Natural killer cell (primary cell): ENCODE data around the gene CUL1. TPM values are rescaled to one million over a fixed set of nuclear protein-coding genes. Genes with fewer than 3 reads are reported as not detected.
A peak's percentile ranks its signal among the peaks of the same experiment; 100 is the strongest.

Experiments used
- ATAC-seq, 3 donors: fragments of 150-1000 bp in 2 of 3; fragments of 200-7000 bp in 1 of 3; cut with Tn5 transposase; 1 replicate in 1 of 3; 2 replicates in 2 of 3; pipeline ENCODE4 v1.10.0; 2021; ENCODE audit warnings: mild to moderate bottlenecking in 2 of 3, moderate library complexity in 2 of 3
- DNase-seq, 2 donors: peaks; one replicate each; pipeline versions ENCODE4 v3.0.0 to v3.0.0-alpha.2; 2013 to 2021; ENCODE audit warnings: mixed read lengths in 1 of 2
- H3K27ac ChIP-seq: one replicate; pipeline ENCODE4 v1.5.1; 2013; ENCODE audit warnings: mild to moderate bottlenecking, low read length
- H3K27me3 ChIP-seq: one replicate; pipeline ENCODE4 v1.6.1; 2013; ENCODE audit warnings: low read length; ENCODE audit not compliant: control insufficient read depth, insufficient read depth
- H3K36me3 ChIP-seq: one replicate; pipeline ENCODE4 v1.6.1; 2013; ENCODE audit warnings: low read length; ENCODE audit not compliant: control insufficient read depth, insufficient read depth
- H3K4me1 ChIP-seq: one replicate; pipeline ENCODE4 v1.6.1; 2013; ENCODE audit warnings: low read length; ENCODE audit not compliant: control insufficient read depth, insufficient read depth
- H3K4me3 ChIP-seq: one replicate; pipeline ENCODE4 v1.5.1; 2013; ENCODE audit warnings: low read length
- H3K9me3 ChIP-seq: one replicate; pipeline ENCODE4 v1.6.1; 2013; ENCODE audit warnings: low read length; ENCODE audit not compliant: control insufficient read depth, insufficient read depth
- H3K27ac Mint-ChIP-seq, 2 donors: one replicate each; pipeline ENCODE4 v1.8.0; 2022; ENCODE audit warnings: mild to moderate bottlenecking in 2 of 2, mixed read lengths in 2 of 2, moderate library complexity in 1 of 2
- H3K27me3 Mint-ChIP-seq, 2 donors: one replicate each; pipeline ENCODE4 v1.8.0; 2022; ENCODE audit warnings: low read depth in 2 of 2, mixed read lengths in 2 of 2
- H3K36me3 Mint-ChIP-seq: one replicate; pipeline ENCODE4 v1.8.0; 2022; ENCODE audit warnings: mixed read lengths
- H3K4me1 Mint-ChIP-seq, 2 donors: one replicate each; pipeline ENCODE4 v1.8.0; 2022; ENCODE audit warnings: mixed read lengths in 2 of 2
- H3K4me3 Mint-ChIP-seq: one replicate; pipeline ENCODE4 v1.8.0; 2022; ENCODE audit warnings: mild to moderate bottlenecking, moderate library complexity, mixed read lengths
- H3K9me3 Mint-ChIP-seq, 2 donors: one replicate each; pipeline ENCODE4 v1.8.0; 2022; ENCODE audit warnings: mixed read lengths in 2 of 2
- WGBS: methylation state at CpG from one replicate; pipeline ENCODE4 v1.1.7; 2013; ENCODE audit warnings: missing lambda C conversion rate; ENCODE audit not compliant: insufficient coverage; 5-methylcytosine and 5-hydroxymethylcytosine counted together
- intact Hi-C: fragments of 100-400 bp; cut with micrococcal nuclease; formaldehyde crosslinking; loops from one replicate; pipeline ENCODE4 v1.14.2; 2022
- total RNA-seq, 4 donors: library from RNA; stranded (reverse); fragments of 120-200 nt in 1 of 4; gene quantifications; one replicate each; pipeline versions ENCODE4 v1.2.3 to v1.2.4, GENCODE V29; 2013 to 2022
- TF ChIP-seq, protein P1 (sequence below): fragments of 200-600 bp; IDR thresholded peaks from one replicate; pipeline ENCODE4 v1.8.0; 2022; ENCODE audit warnings: antibody characterized with exemption

CUL1 gene
- total RNA-seq, 3 donors from 2014 or later (not counting 1 experiment from before 2014, with no cell fraction given) = 37.4 to 45.1 (median 43.2) TPM

DNA sequence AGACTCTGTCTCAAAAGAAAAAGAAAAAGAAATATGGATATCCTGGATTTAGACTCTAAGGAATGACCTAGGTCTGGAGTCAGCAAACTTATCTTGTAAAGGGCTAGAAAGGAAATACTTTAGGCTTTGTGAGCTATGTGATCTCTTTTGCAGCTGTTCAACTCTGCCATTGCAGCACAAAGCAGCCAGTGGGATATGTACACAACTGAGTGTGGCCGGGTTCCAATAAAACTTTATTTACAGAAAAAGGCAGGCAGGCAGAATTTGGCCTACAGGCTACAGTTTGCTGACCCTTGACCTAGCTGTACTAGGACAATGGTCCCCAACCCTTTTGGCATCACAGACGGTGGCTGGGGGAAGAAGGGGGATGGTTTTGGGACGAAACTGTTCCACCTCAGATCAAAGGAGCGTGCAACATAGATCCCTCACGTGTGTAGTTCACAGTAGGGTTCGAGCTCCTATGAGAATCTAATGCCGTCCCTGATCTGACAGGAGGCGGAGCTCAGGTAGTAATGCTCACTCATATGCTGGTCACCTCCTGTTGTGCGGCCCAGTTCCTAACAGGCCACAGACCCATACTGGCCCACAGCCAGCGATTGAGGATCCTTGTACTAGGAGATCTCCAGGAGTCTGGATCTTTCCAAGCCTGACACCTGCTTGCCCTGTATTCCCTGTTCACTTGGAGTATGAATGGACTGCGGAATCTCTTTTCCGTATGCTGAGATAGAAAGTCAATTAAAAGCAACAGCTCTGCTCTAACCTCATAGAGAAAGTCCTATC, 63.0 kb downstream of the CUL1 start:
- no peak for DNase-seq
- no peak overlapping the region for H3K4me3 ChIP-seq
- H3K4me1 ChIP-seq = no peaks in the 10 kb centered on the region
- Mint-ChIP-seq H3K4me1 (peaks cover 0 to 4% of the 10 kb centered on the region in 2 donors), H3K27me3 (no peaks in the 10 kb centered on the region), H3K27ac (no peak overlapping the region), H3K4me3 (no peak overlapping the region), H3K9me3 (no peaks in the 10 kb centered on the region), H3K36me3 (no peaks in the 10 kb centered on the region)
- no peaks in the 10 kb centered on the region for H3K9me3 ChIP-seq
- 98% methylated on average over 12 of the region's 12 CpGs for WGBS
- TF ChIP-seq, protein P1, sequence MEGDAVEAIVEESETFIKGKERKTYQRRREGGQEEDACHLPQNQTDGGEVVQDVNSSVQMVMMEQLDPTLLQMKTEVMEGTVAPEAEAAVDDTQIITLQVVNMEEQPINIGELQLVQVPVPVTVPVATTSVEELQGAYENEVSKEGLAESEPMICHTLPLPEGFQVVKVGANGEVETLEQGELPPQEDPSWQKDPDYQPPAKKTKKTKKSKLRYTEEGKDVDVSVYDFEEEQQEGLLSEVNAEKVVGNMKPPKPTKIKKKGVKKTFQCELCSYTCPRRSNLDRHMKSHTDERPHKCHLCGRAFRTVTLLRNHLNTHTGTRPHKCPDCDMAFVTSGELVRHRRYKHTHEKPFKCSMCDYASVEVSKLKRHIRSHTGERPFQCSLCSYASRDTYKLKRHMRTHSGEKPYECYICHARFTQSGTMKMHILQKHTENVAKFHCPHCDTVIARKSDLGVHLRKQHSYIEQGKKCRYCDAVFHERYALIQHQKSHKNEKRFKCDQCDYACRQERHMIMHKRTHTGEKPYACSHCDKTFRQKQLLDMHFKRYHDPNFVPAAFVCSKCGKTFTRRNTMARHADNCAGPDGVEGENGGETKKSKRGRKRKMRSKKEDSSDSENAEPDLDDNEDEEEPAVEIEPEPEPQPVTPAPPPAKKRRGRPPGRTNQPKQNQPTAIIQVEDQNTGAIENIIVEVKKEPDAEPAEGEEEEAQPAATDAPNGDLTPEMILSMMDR = no peak
- peaks cover 52% of the 10 kb centered on the region for H3K36me3 ChIP-seq
- intact Hi-C loops = no loop called here
- no peak for ATAC-seq
- no peak overlapping the region for H3K27ac ChIP-seq
- no peaks in the 10 kb centered on the region for H3K27me3 ChIP-seq

DNA sequence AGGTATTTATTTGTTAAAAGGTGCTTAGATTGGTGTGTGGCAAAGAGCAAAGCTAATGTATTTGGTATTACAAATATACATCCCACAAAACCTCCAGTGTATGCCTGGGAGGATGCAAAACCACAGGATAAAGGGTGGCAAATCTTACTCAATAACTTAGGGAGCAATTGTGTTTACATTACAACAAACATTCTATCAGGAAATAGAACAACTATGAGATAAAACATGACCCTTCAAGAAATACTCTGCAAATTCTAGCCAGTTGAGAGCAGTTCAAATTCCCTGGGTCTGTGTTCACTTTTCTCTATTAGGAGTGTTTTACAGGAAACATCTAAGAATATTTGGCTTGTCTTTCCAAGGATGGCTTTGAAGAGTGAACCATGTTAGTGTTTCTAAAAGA, 64.9 kb downstream of the CUL1 start:
- ATAC-seq (no peak), DNase-seq (no peak)
- Histone ChIP-seq H3K27me3 (no peaks in the 10 kb centered on the region), H3K36me3 (peaks cover 53% of the 10 kb centered on the region), H3K4me3 (no peak overlapping the region), H3K9me3 (no peaks in the 10 kb centered on the region), H3K4me1 (no peaks in the 10 kb centered on the region), H3K27ac (no peak overlapping the region)
- peaks cover 0 to 4% of the 10 kb centered on the region in 2 donors for H3K4me1 Mint-ChIP-seq
- H3K9me3 Mint-ChIP-seq = no peaks in the 10 kb centered on the region
- intact Hi-C loops = no loop called here
- H3K27me3 Mint-ChIP-seq = no peaks in the 10 kb centered on the region
- TF ChIP-seq, protein P1 = no peak
- H3K27ac Mint-ChIP-seq = peak overlapping the region; percentile 26 to 34
- H3K36me3 Mint-ChIP-seq = peaks cover 9% of the 10 kb centered on the region
- H3K4me3 Mint-ChIP-seq = no peak overlapping the region

DNA sequence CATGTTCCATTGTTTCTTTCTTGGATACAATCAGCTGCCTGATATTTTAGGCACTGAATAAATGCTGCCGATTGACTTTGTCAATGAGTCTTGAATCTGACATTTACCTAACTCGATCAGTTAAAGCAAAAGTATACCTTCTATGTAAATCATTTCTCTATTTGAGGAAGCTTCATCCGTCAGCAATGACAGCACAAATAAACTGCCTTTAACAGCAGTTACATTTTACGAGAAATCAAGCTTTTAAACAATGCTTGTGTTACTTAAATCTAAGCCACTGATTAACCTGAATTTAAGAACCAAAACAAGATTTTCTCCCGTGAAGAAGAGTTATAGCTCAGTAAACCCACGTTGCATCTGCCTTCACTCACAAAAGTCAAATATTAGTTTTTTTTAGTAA, 71.3 kb downstream of the CUL1 start:
- Histone ChIP-seq H3K4me1 (peaks cover 20% of the 10 kb centered on the region), H3K36me3 (peaks cover 47% of the 10 kb centered on the region), H3K4me3 (no peak overlapping the region), H3K9me3 (no peaks in the 10 kb centered on the region), H3K27me3 (no peaks in the 10 kb centered on the region), H3K27ac (no peak overlapping the region)
- DNase-seq = no peak
- intact Hi-C loops = loop anchor here (5.0 to 10.0 kb wide), 3 partner anchors 45 to 192 kb away; partner anchors contain the start of gene CUL1
- TF ChIP-seq, protein P1 = no peak
- Mint-ChIP-seq H3K27me3 (no peaks in the 10 kb centered on the region), H3K9me3 (no peaks in the 10 kb centered on the region), H3K27ac (no peak overlapping the region), H3K36me3 (peaks cover 9% of the 10 kb centered on the region), H3K4me3 (no peak overlapping the region), H3K4me1 (peaks cover 28 to 30% of the 10 kb centered on the region in 2 donors)
- ATAC-seq = no peak
- 91% methylated on average over 6 of the region's 6 CpGs for WGBS
